IMR-90 (cell line): Measurements from ENCODE around the gene SLC8A1. TPM values are rescaled to one million over a fixed set of nuclear protein-coding genes. Genes with fewer than 3 reads are reported as not detected.

ENCODE experiments used
- ATAC-seq: fragments of 200-7000 bp; cut with Tn5 transposase; 2 replicates; pipeline ENCODE4 v1.9.1; 2020; ENCODE audit warnings: low read depth, mild to moderate bottlenecking, moderate library complexity
- BruUV-seq: library from RNA; stranded (reverse); fragments of 400-500 nt; replicated peaks from 2 replicates; lab custom pipeline; 2021; lab: Mats Ljungman, UMichigan
- CTCF ChIA-PET: fragments of 300-600 bp; formaldehyde crosslinking; extraction: SDS; loops from one replicate; lab custom pipeline; 2021; ENCODE audit warnings: antibody characterized with exemption; lab: Yijun Ruan, JAX
- POLR2A ChIA-PET: fragments of 300-600 bp; sonication (Branson Sonifier 250); formaldehyde crosslinking; loops from one replicate; lab custom pipeline; 2022; ENCODE audit warnings: antibody characterized with exemption; ENCODE audit not compliant: unreplicated experiment; lab: Charles Lee
- DNase-seq: peaks from one replicate; pipeline ENCODE4 v3.0.0; 2013
- H2AFZ ChIP-seq: replicated peaks from 2 replicates; pipeline ENCODE3; 2013; ENCODE audit warnings: low read length, mild to moderate bottlenecking; ENCODE audit not compliant: poor library complexity
- H2AK5ac ChIP-seq: 2 replicates; pipeline ENCODE4 v1.6.1; 2013; ENCODE audit warnings: low read depth, low read length, inconsistent platforms
- H2AK9ac ChIP-seq: replicated peaks from 2 replicates; pipeline ENCODE3; 2013; ENCODE audit warnings: mild to moderate bottlenecking, low read depth, low read length, moderate library complexity; ENCODE audit not compliant: poor library complexity
- H2BK120ac ChIP-seq: 2 replicates; pipeline ENCODE4 v1.6.1; 2013; ENCODE audit warnings: low read depth, low read length, inconsistent platforms
- H2BK15ac ChIP-seq: 3 replicates; pipeline ENCODE4 v1.6.1; 2013; ENCODE audit warnings: low read depth, low read length, inconsistent platforms
- H2BK20ac ChIP-seq: 2 replicates; pipeline ENCODE4 v1.6.1; 2013; ENCODE audit warnings: low read depth, mild to moderate bottlenecking, inconsistent platforms, low read length, moderate library complexity
- H2BK5ac ChIP-seq: 2 replicates; pipeline ENCODE4 v1.6.1; 2013; ENCODE audit warnings: mild to moderate bottlenecking, low read depth, low read length, inconsistent platforms; ENCODE audit not compliant: poor library complexity, severe bottlenecking
- H3K14ac ChIP-seq: replicated peaks from 2 replicates; pipeline ENCODE4 v1.6.1; 2013; ENCODE audit warnings: low read depth, low read length, inconsistent platforms
- H3K18ac ChIP-seq: 2 replicates; pipeline ENCODE4 v1.6.1; 2013; ENCODE audit warnings: low read depth, low read length, control low read depth
- H3K23ac ChIP-seq: 2 replicates; pipeline ENCODE4 v1.6.1; 2013; ENCODE audit warnings: low read depth, low read length, inconsistent platforms
- H3K27ac ChIP-seq: 2 replicates; pipeline ENCODE4 v1.5.1; 2013; ENCODE audit warnings: mild to moderate bottlenecking, control low read depth, low read length; ENCODE audit not compliant: insufficient read depth
- H3K27me3 ChIP-seq: 2 replicates; pipeline ENCODE4 v1.6.1; 2013; ENCODE audit warnings: low read length; ENCODE audit not compliant: control insufficient read depth, insufficient read depth
- H3K36me3 ChIP-seq: 2 replicates; pipeline ENCODE4 v1.6.1; 2013; ENCODE audit warnings: low read length, mixed read lengths; ENCODE audit not compliant: control insufficient read depth, insufficient read depth
- H3K4ac ChIP-seq: 2 replicates; pipeline ENCODE4 v1.6.1; 2013; ENCODE audit warnings: low read depth, low read length, inconsistent platforms
- H3K4me1 ChIP-seq: 2 replicates; pipeline ENCODE4 v1.6.1; 2013; ENCODE audit warnings: low read length, mixed read lengths; ENCODE audit not compliant: control insufficient read depth, insufficient read depth
- H3K4me2 ChIP-seq: 2 replicates; pipeline ENCODE4 v1.6.1; 2013; ENCODE audit warnings: low read depth, mild to moderate bottlenecking, control low read depth, low read length, moderate library complexity
- H3K4me3 ChIP-seq: 2 replicates; pipeline ENCODE4 v1.5.1; 2013; ENCODE audit warnings: low read depth, mild to moderate bottlenecking, control low read depth, low read length, moderate library complexity; ENCODE audit not compliant: insufficient read depth
- H3K56ac ChIP-seq: 2 replicates; pipeline ENCODE4 v1.6.1; 2013; ENCODE audit warnings: low read length, inconsistent platforms; ENCODE audit not compliant: insufficient read depth; ENCODE audit errors: extremely low read depth
- H3K79me1 ChIP-seq, 2 experiments: 2 replicates each; pipeline ENCODE4 v1.6.1; 2013; ENCODE audit warnings: low read length in 2 of 2, inconsistent platforms in 1 of 2, low read depth in 1 of 2
- H3K9ac ChIP-seq: 2 replicates; pipeline ENCODE4 v1.6.1; 2013; ENCODE audit warnings: low read depth, low read length, control low read depth
- H3K9me1 ChIP-seq: 2 replicates; pipeline ENCODE4 v1.6.1; 2013; ENCODE audit warnings: low read length, inconsistent platforms; ENCODE audit not compliant: insufficient read depth
- H3K9me3 ChIP-seq: 2 replicates; pipeline ENCODE4 v1.6.1; 2013; ENCODE audit warnings: low read length; ENCODE audit not compliant: control insufficient read depth, insufficient read depth
- H4K20me1 ChIP-seq: 2 replicates; pipeline ENCODE4 v1.6.1; 2013; ENCODE audit warnings: low read length, inconsistent platforms; ENCODE audit not compliant: insufficient read depth
- H4K5ac ChIP-seq: 2 replicates; pipeline ENCODE4 v1.6.1; 2013; ENCODE audit warnings: mild to moderate bottlenecking, low read depth, low read length, control low read depth
- H4K8ac ChIP-seq, 2 experiments: 2 replicates each; pipeline ENCODE4 v1.6.1; 2013; ENCODE audit warnings: low read depth in 2 of 2, low read length in 2 of 2, control low read depth in 1 of 2, inconsistent platforms in 1 of 2
- H4K91ac ChIP-seq: 2 replicates; pipeline ENCODE4 v1.6.1; 2013; ENCODE audit warnings: low read depth, low read length, inconsistent platforms; ENCODE audit not compliant: insufficient read depth
- CEBPB ChIP-seq: IDR thresholded peaks from 2 replicates; pipeline ENCODE4 v1.6.1; 2012; ENCODE audit warnings: low read depth, low read length, improper control_type of control experiment
- MXI1 ChIP-seq: IDR thresholded peaks from 2 replicates; pipeline ENCODE4 v1.6.1; 2012; ENCODE audit warnings: low read depth, mild to moderate bottlenecking, low read length, moderate library complexity, borderline replicate concordance
- POLR2A ChIP-seq: IDR thresholded peaks from 2 replicates; pipeline ENCODE4 v1.6.1; 2012; ENCODE audit warnings: mild to moderate bottlenecking, low read depth, low read length
- RAD21 ChIP-seq: IDR thresholded peaks from 2 replicates; pipeline ENCODE4 v1.6.1; 2012; ENCODE audit warnings: low read length, improper control_type of control experiment
- WGBS, 2 experiments: methylation state at CpG; one replicate each; pipeline versions ENCODE4 v1.1.5 to v1.1.7; 2013; ENCODE audit warnings: missing lambda C conversion rate in 2 of 2; ENCODE audit not compliant: insufficient read length in 1 of 2; ENCODE audit errors: extremely low coverage in 2 of 2; 5-methylcytosine and 5-hydroxymethylcytosine counted together
- dilution Hi-C: fragments of 300-500 bp; cut with HindIII; formaldehyde crosslinking; loops from one replicate; pipeline ENCODE4 v1.14.3; 2018; ENCODE audit warnings: low sequenced_read_pairs; ENCODE audit not compliant: unreplicated experiment
- in situ Hi-C: fragments of 300-500 bp; cut with MboI; formaldehyde crosslinking; loops from 3 replicates; pipeline ENCODE4 v1.14.3; 2019; ENCODE audit warnings: low sequenced_read_pairs, inconsistent platforms, mixed read lengths
- intact Hi-C: fragments of 100-400 bp; cut with micrococcal nuclease; formaldehyde crosslinking; loops from 2 replicates; pipeline ENCODE4 v1.10.0; 2022
- polyA plus RNA-seq, 3 experiments: library from polyadenylated mRNA; depleted of rRNA; stranded (reverse); fragments of >200 nt; gene quantifications; 2 replicates each; pipeline ENCODE4 v1.2.3, GENCODE V29; 2012; ENCODE audit warnings: low replicate concordance in 1 of 3
- total RNA-seq: library from RNA; depleted of rRNA; stranded (reverse); fragments of >200 nt; gene quantifications from 2 replicates; pipeline ENCODE4 v1.2.3, GENCODE V29; 2012

The SLC8A1 gene
- total and polyA plus RNA-seq, 2 of the 4 experiments (the other 2 are of a cell fraction) = 7.7 to 57.0 TPM

GRCh38 chr2:40177366-40177765, 274.5 kb downstream of the SLC8A1 start:
- TF ChIP-seq CEBPB (no peak), MXI1 (no peak), POLR2A (no peak), RAD21 (no peak)
- Histone ChIP-seq H3K23ac (no peak overlapping the region), H4K5ac (no peak overlapping the region), H3K56ac (no peak overlapping the region), H2BK5ac (no peak overlapping the region), H2BK120ac (no peak overlapping the region), H2AFZ (no peak overlapping the region), H3K9ac (no peak overlapping the region), H4K20me1 (no peaks in the 10 kb centered on the region), H3K27ac (no peak overlapping the region), H3K9me1 (no peaks in the 10 kb centered on the region; the same call in 1 of the 2 replicates), H3K79me1 (no peaks in the 10 kb centered on the region; a peak in 1 of 4 replicates), H3K36me3 (peaks cover 6% of the 10 kb centered on the region), H3K4ac (no peak overlapping the region), H4K8ac (0 out of 4 replicates have a peak overlapping the region, but pooled peaks of 1 of the 2 experiments have one; percentile 21), H3K27me3 (no peaks in the 10 kb centered on the region), H3K14ac (0 out of 2 replicates have a peak overlapping the region, but pooled peaks have one; percentile 1), H2BK15ac (no peak overlapping the region; the same call in 2 of the 3 replicates), H3K4me2 (no peak overlapping the region), H2AK9ac (no peak overlapping the region), H3K4me1 (peaks cover 8% of the 10 kb centered on the region; the same call in 1 of the 2 replicates), H2BK20ac (no peak overlapping the region), H3K9me3 (no peaks in the 10 kb centered on the region), H3K4me3 (no peak overlapping the region), H4K91ac (no peak overlapping the region), H2AK5ac (no peak overlapping the region), H3K18ac (peak overlapping the region; percentile 49; the same call in 1 of the 2 replicates)
- ATAC-seq (no peak), DNase-seq (no peak)
- CTCF ChIA-PET = interaction anchor here (0.7 kb wide), 1 partner anchor 8 kb away, joined by 3 read pairs; no protein-coding TSS in a partner anchor
- BruUV-seq = no TSS peak
- dilution Hi-C loops (no loop called here), intact Hi-C loops (no loop called here), in situ Hi-C loops (no loop called here)
- no CpG with 5 or more reads among the region's 6 CpGs for WGBS, 2 experiments
- POLR2A ChIA-PET = no interaction called here
